GM12801 (cell line): Measurements from ENCODE around the gene GDA.

Experiments used
- TF ChIP-seq, protein P1 (sequence below): IDR thresholded peaks from one replicate; pipeline ENCODE4 v1.5.1; 2011; ENCODE audit warnings: control low read depth; ENCODE audit not compliant: insufficient read length; ENCODE audit errors: extremely low read depth

The GDA gene

DNA sequence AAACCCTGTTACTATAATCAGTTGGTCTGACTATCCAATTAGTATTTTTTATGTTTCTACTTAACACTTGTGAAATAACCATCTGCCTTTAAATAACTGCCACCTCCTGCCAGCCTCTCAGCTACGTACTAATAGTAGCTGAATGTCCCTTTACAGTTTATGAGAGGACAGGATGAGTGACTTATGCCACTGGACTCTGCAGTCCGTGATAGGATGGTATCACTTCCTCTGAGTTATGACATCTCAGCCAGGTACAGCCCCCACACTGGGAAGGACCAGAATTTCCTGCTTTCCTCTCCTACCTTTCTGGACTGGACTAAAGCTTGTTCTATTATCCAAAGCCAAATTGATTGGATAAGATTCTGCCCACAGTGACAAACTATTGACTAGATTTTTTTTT lies 112.8 kb downstream of the GDA start:
- TF ChIP-seq, protein P1, sequence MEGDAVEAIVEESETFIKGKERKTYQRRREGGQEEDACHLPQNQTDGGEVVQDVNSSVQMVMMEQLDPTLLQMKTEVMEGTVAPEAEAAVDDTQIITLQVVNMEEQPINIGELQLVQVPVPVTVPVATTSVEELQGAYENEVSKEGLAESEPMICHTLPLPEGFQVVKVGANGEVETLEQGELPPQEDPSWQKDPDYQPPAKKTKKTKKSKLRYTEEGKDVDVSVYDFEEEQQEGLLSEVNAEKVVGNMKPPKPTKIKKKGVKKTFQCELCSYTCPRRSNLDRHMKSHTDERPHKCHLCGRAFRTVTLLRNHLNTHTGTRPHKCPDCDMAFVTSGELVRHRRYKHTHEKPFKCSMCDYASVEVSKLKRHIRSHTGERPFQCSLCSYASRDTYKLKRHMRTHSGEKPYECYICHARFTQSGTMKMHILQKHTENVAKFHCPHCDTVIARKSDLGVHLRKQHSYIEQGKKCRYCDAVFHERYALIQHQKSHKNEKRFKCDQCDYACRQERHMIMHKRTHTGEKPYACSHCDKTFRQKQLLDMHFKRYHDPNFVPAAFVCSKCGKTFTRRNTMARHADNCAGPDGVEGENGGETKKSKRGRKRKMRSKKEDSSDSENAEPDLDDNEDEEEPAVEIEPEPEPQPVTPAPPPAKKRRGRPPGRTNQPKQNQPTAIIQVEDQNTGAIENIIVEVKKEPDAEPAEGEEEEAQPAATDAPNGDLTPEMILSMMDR, result no peak

DNA sequence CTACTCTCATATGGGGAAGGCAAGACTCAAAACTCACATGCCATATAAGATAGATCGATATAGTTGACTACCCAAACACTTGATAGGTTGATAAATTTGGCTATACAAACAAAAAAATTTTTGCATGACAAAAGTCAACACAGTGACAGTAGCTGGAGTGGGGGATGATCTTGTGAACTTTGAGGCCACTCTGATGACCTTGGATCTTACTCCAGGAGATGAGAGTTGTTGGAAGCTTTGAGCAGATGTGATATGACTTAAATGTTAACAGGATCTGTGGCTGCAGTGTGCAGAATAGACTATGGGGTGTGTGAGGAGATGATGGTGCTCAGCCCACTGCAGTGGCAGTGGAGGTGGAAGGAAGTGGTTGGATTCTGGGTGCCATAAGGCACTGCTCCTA lies 114.3 kb downstream of the GDA start:
- TF ChIP-seq, protein P1, result no peak

- TF ChIP-seq, protein P1, result no peak
Observed at GRCh38 chr9:72268961-72269360, 119.7 kb downstream of the GDA start.

DNA sequence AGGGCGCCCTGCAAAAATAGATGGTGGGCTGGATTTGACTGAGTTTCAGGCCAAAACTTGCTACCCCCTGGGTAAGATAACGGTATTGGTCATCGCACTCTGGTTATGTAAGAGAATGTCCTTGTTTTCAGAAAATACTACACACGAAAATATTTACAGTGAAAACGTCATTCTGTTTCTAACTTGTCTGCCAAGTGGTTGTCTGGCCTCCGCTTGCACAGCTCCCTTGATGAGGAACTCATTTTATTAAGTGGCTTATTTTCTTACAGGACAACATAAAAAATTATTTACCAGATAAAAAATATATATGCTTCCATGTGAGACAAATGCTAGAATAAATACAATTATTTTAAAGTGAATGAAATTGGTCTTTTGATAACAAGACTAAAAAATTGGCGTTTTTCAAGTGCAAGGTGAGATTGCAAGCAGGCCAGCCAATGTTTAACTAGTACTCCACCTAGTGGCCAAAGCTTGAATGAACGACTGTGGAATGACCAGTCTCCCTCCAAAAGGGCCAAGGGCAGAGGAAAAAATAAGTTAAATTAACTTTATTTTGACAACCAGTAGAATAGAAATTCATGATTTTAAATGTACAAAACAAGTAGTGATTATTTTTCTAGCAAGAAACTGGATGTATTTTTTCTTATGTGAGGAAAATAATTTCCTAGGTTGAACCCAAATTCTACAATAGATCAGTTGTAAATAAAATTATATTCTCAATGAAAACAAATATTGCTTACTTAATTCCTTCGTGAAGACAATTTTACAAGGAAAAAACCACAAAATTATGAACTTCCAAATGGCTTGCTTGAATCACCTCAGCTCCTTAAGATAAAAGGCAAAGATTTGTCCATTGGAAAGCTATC lies 122.6 kb downstream of the GDA start:
- TF ChIP-seq, protein P1, result no peak

DNA sequence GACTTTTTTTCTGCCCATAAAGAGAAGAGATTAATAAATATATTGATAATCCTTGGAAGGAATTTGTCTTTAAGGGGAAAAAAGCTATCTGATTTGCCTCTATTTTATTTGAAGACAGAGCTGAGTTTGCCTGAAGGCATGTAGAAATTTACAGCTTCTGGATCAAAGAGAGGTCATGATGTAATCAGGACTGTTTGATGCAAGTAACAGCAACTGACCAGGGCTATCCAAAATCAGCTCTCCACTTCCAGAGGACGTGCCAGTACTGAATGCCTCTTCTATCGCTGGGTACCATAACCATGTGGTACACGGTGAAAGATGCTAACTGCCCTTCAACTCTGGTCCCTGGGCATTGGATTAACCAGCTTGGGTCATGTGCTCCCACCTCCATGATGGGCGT lies 125.2 kb downstream of the GDA start:
- TF ChIP-seq, protein P1, result no peak

DNA sequence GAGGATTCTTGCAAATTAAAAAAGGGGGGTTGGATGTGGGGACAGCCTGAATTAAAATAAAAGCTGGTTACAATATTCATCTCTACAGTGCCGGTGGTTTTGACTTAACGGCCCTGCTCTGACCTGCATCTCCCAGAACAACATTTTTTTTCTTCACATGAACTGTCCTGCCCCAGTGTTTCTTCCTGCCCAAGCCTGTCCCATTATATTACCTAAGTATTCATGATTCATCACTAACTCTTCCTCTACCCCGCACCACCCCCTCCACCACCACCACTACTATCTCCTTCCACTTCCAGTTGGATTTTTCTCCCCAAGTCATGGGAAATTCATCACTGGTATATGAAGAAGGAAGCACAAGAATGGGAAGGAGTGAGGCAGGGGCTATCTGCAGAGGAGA lies 125.7 kb downstream of the GDA start:
- TF ChIP-seq, protein P1, result no peak

DNA sequence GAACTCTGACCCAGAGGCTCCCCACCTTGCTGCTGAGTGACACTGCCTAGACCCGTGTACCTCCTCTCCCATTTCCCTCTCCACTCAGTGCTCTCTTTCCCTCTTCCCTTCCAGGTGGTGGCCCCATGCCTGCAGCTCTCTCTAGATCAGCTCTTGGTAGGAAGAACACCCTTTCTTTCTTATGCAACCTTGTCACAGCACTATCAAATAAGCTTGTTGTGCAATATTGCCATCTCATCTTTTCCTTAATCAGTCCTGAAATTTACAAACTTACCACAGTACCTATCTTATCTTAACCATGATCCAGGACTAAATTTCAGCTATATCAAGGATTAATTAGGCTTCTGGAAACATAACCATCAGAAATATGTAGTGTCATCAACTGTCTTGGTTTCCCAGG lies 127.2 kb downstream of the GDA start:
- TF ChIP-seq, protein P1, result no peak
